Measurements from ENCODE around the gene AHCYL2. TPM values are rescaled to one million over a fixed set of nuclear protein-coding genes. Genes with fewer than 3 reads are reported as not detected.

AHCYL2 gene
- total RNA-seq, 4 donors from 2014 or later: 8.7 to 17.3 (median 14.2) TPM

DNA sequence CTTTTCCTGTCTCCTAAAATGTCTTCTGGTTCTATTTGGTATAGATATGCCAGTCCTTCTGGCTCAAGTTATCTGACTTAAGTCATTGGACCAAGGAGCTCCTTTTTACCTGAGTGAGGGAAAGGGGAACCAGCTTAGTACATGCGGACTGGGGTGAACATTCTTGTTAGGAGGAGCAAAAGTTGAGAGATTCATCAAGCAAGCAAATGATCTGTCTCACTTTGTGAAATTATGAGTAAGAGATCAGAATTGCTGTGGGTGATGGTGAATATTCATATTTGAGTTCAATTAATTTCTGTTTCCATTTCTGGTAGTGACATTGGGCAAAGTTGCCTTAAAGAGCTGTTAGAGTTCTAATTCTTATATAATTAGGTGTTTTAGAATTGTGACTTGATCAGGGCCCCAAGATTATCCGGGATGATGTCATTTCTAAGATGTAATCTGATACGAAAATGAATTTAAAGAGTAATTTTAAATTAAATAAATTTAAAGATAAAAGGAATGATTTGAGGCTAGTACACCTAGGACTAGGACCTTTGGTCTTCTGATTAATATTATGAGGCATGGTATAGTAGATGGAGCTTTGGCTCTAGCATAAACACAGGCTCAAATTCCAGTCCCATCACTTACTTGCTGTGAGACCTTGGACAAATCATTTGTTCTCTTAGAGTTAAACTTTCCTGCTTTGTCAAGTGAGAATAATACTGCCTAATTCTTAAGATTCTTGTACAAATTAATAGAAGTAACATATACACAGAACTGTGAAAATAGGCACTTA is 149.0 kb downstream of the AHCYL2 start:
- H3K4me3 ChIP-seq: no peak overlapping the region
- H3K4me1 ChIP-seq: no peaks in the 10 kb centered on the region
- ATAC-seq: no peak
- no peak overlapping the region for H3K27ac ChIP-seq
- WGBS, 2 donors (ENCODE audit: low coverage in 1 of 2): 88 to 93% methylated on average over 3 of the region's 3 CpGs
- no peaks in the 10 kb centered on the region for H3K9me3 ChIP-seq
- H3K27me3 ChIP-seq: no peaks in the 10 kb centered on the region
- no peaks in the 10 kb centered on the region for H3K36me3 ChIP-seq
- TF ChIP-seq POLR2A (IDR thresholded peaks at IDR 0.05) (no peak), POLR2AphosphoS5 (IDR thresholded peaks at IDR 0.05) (no peak), EP300 (IDR thresholded peaks at IDR 0.05) (no peak)
- TF ChIP-seq, protein P1, sequence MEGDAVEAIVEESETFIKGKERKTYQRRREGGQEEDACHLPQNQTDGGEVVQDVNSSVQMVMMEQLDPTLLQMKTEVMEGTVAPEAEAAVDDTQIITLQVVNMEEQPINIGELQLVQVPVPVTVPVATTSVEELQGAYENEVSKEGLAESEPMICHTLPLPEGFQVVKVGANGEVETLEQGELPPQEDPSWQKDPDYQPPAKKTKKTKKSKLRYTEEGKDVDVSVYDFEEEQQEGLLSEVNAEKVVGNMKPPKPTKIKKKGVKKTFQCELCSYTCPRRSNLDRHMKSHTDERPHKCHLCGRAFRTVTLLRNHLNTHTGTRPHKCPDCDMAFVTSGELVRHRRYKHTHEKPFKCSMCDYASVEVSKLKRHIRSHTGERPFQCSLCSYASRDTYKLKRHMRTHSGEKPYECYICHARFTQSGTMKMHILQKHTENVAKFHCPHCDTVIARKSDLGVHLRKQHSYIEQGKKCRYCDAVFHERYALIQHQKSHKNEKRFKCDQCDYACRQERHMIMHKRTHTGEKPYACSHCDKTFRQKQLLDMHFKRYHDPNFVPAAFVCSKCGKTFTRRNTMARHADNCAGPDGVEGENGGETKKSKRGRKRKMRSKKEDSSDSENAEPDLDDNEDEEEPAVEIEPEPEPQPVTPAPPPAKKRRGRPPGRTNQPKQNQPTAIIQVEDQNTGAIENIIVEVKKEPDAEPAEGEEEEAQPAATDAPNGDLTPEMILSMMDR (IDR thresholded peaks at IDR 0.05): no peak

DNA sequence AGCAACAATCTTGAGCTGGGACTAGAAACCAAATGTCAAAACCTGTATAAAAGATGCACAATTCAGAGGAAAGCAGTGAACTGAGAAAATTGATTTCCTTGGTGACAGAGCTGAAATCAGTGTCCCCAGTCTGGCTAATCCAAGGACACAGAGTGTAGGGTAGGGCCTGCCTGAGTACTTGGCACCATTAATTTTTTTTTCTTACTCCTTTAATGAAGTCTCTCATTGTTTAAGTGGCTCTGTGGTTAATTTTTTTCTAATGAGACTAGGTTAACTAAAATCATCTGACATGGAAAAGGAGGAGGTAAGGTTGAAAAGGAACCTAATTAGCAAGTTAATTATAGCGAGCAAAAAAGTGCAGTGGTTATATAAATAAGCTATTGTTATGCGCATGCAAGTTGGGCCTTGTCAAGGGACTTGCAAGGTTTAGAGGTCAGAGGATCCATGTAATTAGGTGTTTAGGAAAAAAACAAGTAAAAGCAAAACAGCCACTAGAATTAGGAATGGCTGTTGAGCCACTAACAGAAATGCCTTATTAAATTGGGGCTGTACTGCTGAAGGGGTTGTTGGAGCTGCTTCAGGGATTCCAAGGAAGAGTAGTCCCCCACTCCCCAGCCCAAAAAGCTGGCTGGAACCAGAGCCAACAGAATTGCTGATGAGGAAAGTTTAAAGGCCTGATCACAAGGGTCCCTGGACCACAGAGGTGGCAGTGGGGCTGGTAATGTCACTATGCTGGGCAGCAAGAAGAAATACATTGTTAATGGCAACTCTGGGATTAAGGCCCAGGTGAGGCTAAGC is 150.5 kb downstream of the AHCYL2 start:
- ATAC-seq: no peak
- Histone ChIP-seq H3K36me3 (peaks cover 0 to 10% of the 10 kb centered on the region in 2 donors), H3K4me1 (no peaks in the 10 kb centered on the region), H3K9me3 (no peaks in the 10 kb centered on the region), H3K27ac (no peak overlapping the region), H3K27me3 (no peaks in the 10 kb centered on the region), H3K4me3 (no peak overlapping the region)
- 81 to 100% methylated on average over 1 to 2 of the region's 2 CpGs for WGBS, 2 donors (ENCODE audit: low coverage in 1 of 2)
- no peak for TF ChIP-seq POLR2A (IDR thresholded peaks at IDR 0.05)

DNA sequence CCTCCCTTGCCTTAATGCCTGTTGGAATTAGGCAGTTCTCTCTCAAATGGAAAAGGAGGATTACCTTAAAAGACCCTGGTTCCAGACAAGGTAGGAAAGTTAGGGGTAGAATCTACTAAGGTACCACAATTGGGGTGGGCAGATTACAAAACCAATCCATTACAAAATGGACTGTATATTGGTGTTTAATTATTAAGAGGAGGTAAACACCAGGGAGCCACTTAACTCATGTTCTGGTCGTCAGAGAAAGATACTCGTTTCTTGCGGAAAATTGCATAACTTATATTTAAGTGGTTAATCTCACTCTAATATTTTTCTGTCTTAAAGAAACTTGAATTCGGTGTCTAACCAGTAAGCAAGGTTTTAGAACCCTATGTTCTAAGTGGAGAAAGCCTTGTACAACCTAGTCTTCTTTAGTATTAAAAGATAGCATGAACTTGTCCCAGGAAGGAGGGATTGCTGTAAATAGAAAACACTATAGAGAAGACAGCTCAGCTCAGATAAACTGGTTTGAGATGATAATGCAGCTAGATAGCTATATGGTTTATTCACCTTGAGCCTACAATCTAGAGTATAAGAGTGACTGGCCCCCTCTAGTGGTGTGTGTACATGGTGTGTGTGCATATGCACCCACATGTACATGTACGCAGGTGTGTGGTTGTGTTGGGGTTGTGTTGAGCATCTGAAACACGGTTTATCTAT is 151.4 kb downstream of the AHCYL2 start:
- TF ChIP-seq, protein P1 (IDR thresholded peaks at IDR 0.05): peak in 3 of 4 experiments; percentile 16 to 61 (median 38)
- TF ChIP-seq POLR2A (IDR thresholded peaks at IDR 0.05): no peak
- no peak for TF ChIP-seq POLR2AphosphoS5 (IDR thresholded peaks at IDR 0.05)
- TF ChIP-seq EP300 (IDR thresholded peaks at IDR 0.05): no peak
- H3K4me3 ChIP-seq: no peak overlapping the region
- WGBS, 2 donors (ENCODE audit: low coverage in 1 of 2): 70 to 81% methylated on average over 6 of the region's 6 CpGs
- H3K36me3 ChIP-seq: peaks cover 0 to 18% of the 10 kb centered on the region in 2 donors
- H3K27me3 ChIP-seq: no peaks in the 10 kb centered on the region
- ATAC-seq: no peak
- no peak overlapping the region for H3K27ac ChIP-seq
- no peaks in the 10 kb centered on the region for H3K9me3 ChIP-seq
- no peaks in the 10 kb centered on the region for H3K4me1 ChIP-seq

DNA sequence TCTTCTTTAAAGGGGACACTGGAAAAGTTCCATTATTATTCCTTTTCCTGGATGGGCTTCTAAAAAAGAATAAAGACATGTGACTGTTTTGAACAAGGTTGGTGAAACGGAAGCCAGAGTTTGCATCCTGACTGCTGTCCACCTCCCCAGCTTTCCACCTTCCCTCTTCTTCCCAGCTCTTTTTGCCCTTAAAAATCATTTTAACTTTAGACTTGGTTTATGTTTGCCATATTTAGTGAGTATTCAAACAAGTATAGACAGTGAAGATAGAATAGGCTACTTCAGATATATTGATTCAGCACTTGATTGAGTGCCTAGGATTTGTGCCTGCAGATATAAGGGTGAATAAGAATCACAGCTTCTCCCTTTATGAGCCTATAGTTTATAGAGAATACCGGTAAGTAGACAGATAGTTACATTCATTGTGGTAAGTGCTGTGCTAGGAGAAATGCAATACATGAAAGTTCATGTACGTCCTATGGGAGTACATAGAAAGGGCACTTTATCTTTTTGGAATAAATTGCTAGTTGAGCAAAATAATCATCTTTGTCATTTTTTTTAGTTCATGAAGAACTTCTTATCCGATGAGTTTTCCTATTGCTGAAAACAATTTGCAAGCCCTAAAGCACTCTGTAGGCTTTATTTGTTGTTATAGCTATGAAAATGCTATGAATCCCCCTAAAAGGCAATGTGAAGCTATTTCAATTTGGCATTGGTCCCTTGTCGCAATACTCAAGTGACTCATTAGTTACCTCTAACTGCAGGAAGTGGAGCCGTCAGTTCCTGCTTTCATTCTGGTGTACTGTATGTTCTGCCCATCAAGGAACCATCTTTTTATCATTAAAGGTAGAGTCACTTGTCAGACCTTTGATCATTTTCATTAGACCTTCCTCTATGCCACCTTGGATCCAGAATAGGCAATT is 152.2 kb downstream of the AHCYL2 start:
- H3K4me3 ChIP-seq: no peak overlapping the region
- WGBS, 2 donors (ENCODE audit: low coverage in 1 of 2): 67 to 87% methylated on average over 2 to 6 of the region's 6 CpGs
- no peaks in the 10 kb centered on the region for H3K27me3 ChIP-seq
- peaks cover 0 to 18% of the 10 kb centered on the region in 2 donors for H3K36me3 ChIP-seq
- no peaks in the 10 kb centered on the region for H3K4me1 ChIP-seq
- TF ChIP-seq, protein P1 (IDR thresholded peaks at IDR 0.05): no peak
- no peak for TF ChIP-seq EP300 (IDR thresholded peaks at IDR 0.05)
- no peak for TF ChIP-seq POLR2A (IDR thresholded peaks at IDR 0.05)
- TF ChIP-seq POLR2AphosphoS5 (IDR thresholded peaks at IDR 0.05): no peak
- no peaks in the 10 kb centered on the region for H3K9me3 ChIP-seq
- no peak overlapping the region for H3K27ac ChIP-seq
- ATAC-seq: no peak

Measured in gastroesophageal sphincter (tissue), 4 donors.